CD14-positive monocyte (primary cell): Measurements from ENCODE around the gene DCTD. TPM values are rescaled to one million over a fixed set of nuclear protein-coding genes. Genes with fewer than 3 reads are reported as not detected.

Experiments used
- DNase-seq, 3 donors: peaks; one replicate each; pipeline ENCODE4 v3.0.0-alpha.2; 2011 to 2022
- H2AFZ ChIP-seq: 2 replicates; pipeline ENCODE4 v1.6.0; 2012; ENCODE audit warnings: mild to moderate bottlenecking, low read depth, low read length, inconsistent platforms; ENCODE audit not compliant: insufficient read depth, poor library complexity, severe bottlenecking
- H3K27ac ChIP-seq, 2 donors: 1 replicate in 1 of 2; 2 replicates in 1 of 2; pipeline ENCODE4 v1.5.1; 2012 to 2013; ENCODE audit warnings: low read length in 2 of 2, control low read depth in 1 of 2, inconsistent platforms in 1 of 2, low read depth in 1 of 2, mild to moderate bottlenecking in 1 of 2
- H3K27me3 ChIP-seq, 2 donors: one replicate each; pipeline versions ENCODE4 v1.6.0 to v1.6.1; 2011 to 2013; ENCODE audit warnings: low read length in 2 of 2; ENCODE audit not compliant: control insufficient read depth in 2 of 2, insufficient read depth in 2 of 2
- H3K36me3 ChIP-seq, 2 donors: replicated peaks in 1 of 2; 1 replicate in 1 of 2; 2 replicates in 1 of 2; pipeline versions ENCODE4 v1.5.1 to v1.6.1; 2012 to 2013; ENCODE audit warnings: low read length in 2 of 2, control low read depth in 1 of 2, inconsistent platforms in 1 of 2, mild to moderate bottlenecking in 1 of 2; ENCODE audit not compliant: insufficient read depth in 2 of 2, control insufficient read depth in 1 of 2
- H3K4me1 ChIP-seq, 2 donors: 1 replicate in 1 of 2; 2 replicates in 1 of 2; pipeline versions ENCODE4 v1.5.1 to v1.6.1; 2012 to 2013; ENCODE audit warnings: low read length in 2 of 2, control low read depth in 1 of 2, inconsistent platforms in 1 of 2, mild to moderate bottlenecking in 1 of 2, moderate library complexity in 1 of 2; ENCODE audit not compliant: insufficient read depth in 2 of 2, control insufficient read depth in 1 of 2
- H3K4me2 ChIP-seq: replicated peaks from 2 replicates; pipeline ENCODE3; 2012; ENCODE audit warnings: low read length, moderate library complexity, mild to moderate bottlenecking; ENCODE audit not compliant: poor library complexity, severe bottlenecking; ENCODE audit errors: extremely low read depth
- H3K4me3 ChIP-seq, 3 experiments: fragments of 200-600 bp in 1 of 3; sonication (generic) in 1 of 3; replicated peaks in 1 of 3; 1 replicate in 2 of 3; 2 replicates in 1 of 3; pipeline ENCODE4 v1.5.1; 2011 to 2013; ENCODE audit warnings: low read length in 3 of 3, mild to moderate bottlenecking in 3 of 3, control low read depth in 2 of 3, low read depth in 2 of 3, inconsistent platforms in 1 of 3, moderate library complexity in 1 of 3
- H3K79me2 ChIP-seq: 2 replicates; pipeline ENCODE4 v1.6.0; 2012; ENCODE audit warnings: mild to moderate bottlenecking, control low read depth, inconsistent platforms, low read length, moderate library complexity; ENCODE audit not compliant: insufficient read depth
- H3K9ac ChIP-seq: 2 replicates; pipeline ENCODE4 v1.6.0; 2017; ENCODE audit warnings: low read length, mild to moderate bottlenecking; ENCODE audit not compliant: insufficient read depth, poor library complexity, severe bottlenecking
- H3K9me3 ChIP-seq, 2 donors: replicated peaks in 1 of 2; 1 replicate in 1 of 2; 2 replicates in 1 of 2; pipeline versions ENCODE4 v1.5.1 to v1.6.1; 2012 to 2013; ENCODE audit warnings: low read length in 2 of 2, control low read depth in 1 of 2; ENCODE audit not compliant: control insufficient read depth in 1 of 2, insufficient read depth in 1 of 2
- H4K20me1 ChIP-seq: 2 replicates; pipeline ENCODE4 v1.6.0; 2012; ENCODE audit warnings: mild to moderate bottlenecking, low read length, control low read depth, moderate library complexity; ENCODE audit not compliant: insufficient read depth
- H3K27ac Mint-ChIP-seq, 7 donors: one replicate each; pipeline ENCODE4 v1.8.0; 2020; ENCODE audit warnings: mild to moderate bottlenecking in 7 of 7, mixed read lengths in 7 of 7, moderate library complexity in 6 of 7, inconsistent platforms in 2 of 7
- H3K27me3 Mint-ChIP-seq, 3 donors: one replicate each; pipeline ENCODE4 v1.8.0; 2021 to 2022; ENCODE audit warnings: low read depth in 3 of 3, mild to moderate bottlenecking in 3 of 3, mixed read lengths in 3 of 3, moderate library complexity in 3 of 3, inconsistent platforms in 1 of 3
- H3K36me3 Mint-ChIP-seq, 2 donors: one replicate each; pipeline ENCODE4 v1.8.0; 2020; ENCODE audit warnings: mixed read lengths in 2 of 2, inconsistent platforms in 1 of 2, mild to moderate bottlenecking in 1 of 2
- H3K4me1 Mint-ChIP-seq: one replicate; pipeline ENCODE4 v1.8.0; 2020; ENCODE audit warnings: mild to moderate bottlenecking, mixed read lengths
- H3K4me3 Mint-ChIP-seq, 2 donors: one replicate each; pipeline ENCODE4 v1.8.0; 2020; ENCODE audit warnings: mild to moderate bottlenecking in 2 of 2, mixed read lengths in 2 of 2, moderate library complexity in 1 of 2
- H3K9me3 Mint-ChIP-seq, 7 donors: one replicate each; pipeline ENCODE4 v1.8.0; 2020 to 2022; ENCODE audit warnings: mixed read lengths in 7 of 7, mild to moderate bottlenecking in 6 of 7, moderate library complexity in 6 of 7, inconsistent platforms in 2 of 7
- WGBS: methylation state at CpG from one replicate; pipeline ENCODE4 v1.1.5; 2013; ENCODE audit warnings: missing lambda C conversion rate; ENCODE audit not compliant: insufficient coverage; 5-methylcytosine and 5-hydroxymethylcytosine counted together
- intact Hi-C, 2 donors: fragments of 100-400 bp; cut with micrococcal nuclease; formaldehyde crosslinking; loops; one replicate each; pipeline versions ENCODE4 v1.15.0 to v1.15.1; 2023
- polyA plus RNA-seq, 3 donors: library from polyadenylated mRNA; depleted of rRNA in 1 of 3; unstranded in 2 of 3; stranded (reverse) in 1 of 3; fragments of 300-500 nt in 2 of 3; fragments of >200 nt in 1 of 3; fragmentation: Illumina TruSeq in 2 of 3; gene quantifications; 1 replicate in 2 of 3; 2 replicates in 1 of 3; pipeline ENCODE4 v1.2.3, GENCODE V29; 2012 to 2021
- TF ChIP-seq, protein P1 (sequence below): fragments of 200-600 bp; IDR thresholded peaks from one replicate; pipeline ENCODE4 v1.8.0; 2022; ENCODE audit warnings: antibody characterized with exemption, mild to moderate bottlenecking

DCTD gene
- polyA plus RNA-seq, 3 donors = 45.8 to 49.9 (median 47.8) TPM

- no peak overlapping the region for H3K27ac Mint-ChIP-seq
- H2AFZ ChIP-seq = no peak overlapping the region
- H3K9me3 Mint-ChIP-seq = peaks cover 2 to 11% (median 9%) of the 10 kb centered on the region in 7 donors
- no peaks in the 10 kb centered on the region for H3K4me1 ChIP-seq
- intact Hi-C loops = no loop called here
- H3K27ac ChIP-seq = no peak overlapping the region
- H3K36me3 Mint-ChIP-seq = peaks cover 66 to 83% of the 10 kb centered on the region in 2 donors
- 100% methylated on average over 1 of the region's 3 CpGs for WGBS
- no peaks in the 10 kb centered on the region for H3K4me1 Mint-ChIP-seq
- H3K27me3 Mint-ChIP-seq = peaks cover 0 to 4% (median 2%) of the 10 kb centered on the region in 3 donors
- no peaks in the 10 kb centered on the region for H3K27me3 ChIP-seq
- TF ChIP-seq, protein P1, sequence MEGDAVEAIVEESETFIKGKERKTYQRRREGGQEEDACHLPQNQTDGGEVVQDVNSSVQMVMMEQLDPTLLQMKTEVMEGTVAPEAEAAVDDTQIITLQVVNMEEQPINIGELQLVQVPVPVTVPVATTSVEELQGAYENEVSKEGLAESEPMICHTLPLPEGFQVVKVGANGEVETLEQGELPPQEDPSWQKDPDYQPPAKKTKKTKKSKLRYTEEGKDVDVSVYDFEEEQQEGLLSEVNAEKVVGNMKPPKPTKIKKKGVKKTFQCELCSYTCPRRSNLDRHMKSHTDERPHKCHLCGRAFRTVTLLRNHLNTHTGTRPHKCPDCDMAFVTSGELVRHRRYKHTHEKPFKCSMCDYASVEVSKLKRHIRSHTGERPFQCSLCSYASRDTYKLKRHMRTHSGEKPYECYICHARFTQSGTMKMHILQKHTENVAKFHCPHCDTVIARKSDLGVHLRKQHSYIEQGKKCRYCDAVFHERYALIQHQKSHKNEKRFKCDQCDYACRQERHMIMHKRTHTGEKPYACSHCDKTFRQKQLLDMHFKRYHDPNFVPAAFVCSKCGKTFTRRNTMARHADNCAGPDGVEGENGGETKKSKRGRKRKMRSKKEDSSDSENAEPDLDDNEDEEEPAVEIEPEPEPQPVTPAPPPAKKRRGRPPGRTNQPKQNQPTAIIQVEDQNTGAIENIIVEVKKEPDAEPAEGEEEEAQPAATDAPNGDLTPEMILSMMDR = no peak
- H3K9me3 ChIP-seq = peaks cover 7 to 10% of the 10 kb centered on the region in 2 donors
- H3K9ac ChIP-seq = no peak overlapping the region
- H4K20me1 ChIP-seq = no peaks in the 10 kb centered on the region
- H3K4me3 ChIP-seq = no peak overlapping the region
- peaks cover 25 to 52% of the 10 kb centered on the region in 2 donors for H3K36me3 ChIP-seq
- H3K4me2 ChIP-seq = no peak overlapping the region
- H3K79me2 ChIP-seq = no peaks in the 10 kb centered on the region
- DNase-seq = no peak
- no peak overlapping the region for H3K4me3 Mint-ChIP-seq
Observed at GRCh38 chr4:182885022-182885737, 32.0 kb downstream of the DCTD start.

- H3K27ac Mint-ChIP-seq = no peak overlapping the region
Observed at GRCh38 chr4:182884040-182884439, 33.1 kb downstream of the DCTD start.

More at GRCh38 chr4:182884040-182884439, 33.1 kb downstream of the DCTD start:
- no peak overlapping the region for H3K4me2 ChIP-seq
- no peaks in the 10 kb centered on the region for H3K4me1 Mint-ChIP-seq
- no peak for DNase-seq
- no peaks in the 10 kb centered on the region for H4K20me1 ChIP-seq
- H3K4me3 ChIP-seq = no peak overlapping the region
- no peak overlapping the region for H3K27ac ChIP-seq
- peaks cover 14 to 40% of the 10 kb centered on the region in 2 donors for H3K36me3 ChIP-seq
- no peak overlapping the region for H2AFZ ChIP-seq
- no peaks in the 10 kb centered on the region for H3K27me3 ChIP-seq
- no peaks in the 10 kb centered on the region for H3K79me2 ChIP-seq
- 83% methylated on average over 1 of the region's 3 CpGs for WGBS
- H3K4me3 Mint-ChIP-seq = no peak overlapping the region
- H3K9me3 ChIP-seq = peaks cover 7 to 10% of the 10 kb centered on the region in 2 donors
- intact Hi-C loops = no loop called here
- H3K9ac ChIP-seq = no peak overlapping the region
- H3K36me3 Mint-ChIP-seq = peaks cover 56 to 72% of the 10 kb centered on the region in 2 donors
- peaks cover 2 to 11% (median 9%) of the 10 kb centered on the region in 7 donors for H3K9me3 Mint-ChIP-seq
- TF ChIP-seq, protein P1 = no peak
- H3K27me3 Mint-ChIP-seq = peaks cover 0 to 4% (median 2%) of the 10 kb centered on the region in 3 donors
- H3K4me1 ChIP-seq = no peaks in the 10 kb centered on the region
